GM18498 (cell line): ENCODE measurements around the gene INAFM1.

Experiments
- ATAC-seq: cut with Tn5 transposase; IDR thresholded peaks from one replicate; pipeline ENCODE4 v1.9.1; 2021; ENCODE audit warnings: mild to moderate bottlenecking, moderate library complexity; ENCODE audit not compliant: unreplicated experiment

The INAFM1 gene

DNA sequence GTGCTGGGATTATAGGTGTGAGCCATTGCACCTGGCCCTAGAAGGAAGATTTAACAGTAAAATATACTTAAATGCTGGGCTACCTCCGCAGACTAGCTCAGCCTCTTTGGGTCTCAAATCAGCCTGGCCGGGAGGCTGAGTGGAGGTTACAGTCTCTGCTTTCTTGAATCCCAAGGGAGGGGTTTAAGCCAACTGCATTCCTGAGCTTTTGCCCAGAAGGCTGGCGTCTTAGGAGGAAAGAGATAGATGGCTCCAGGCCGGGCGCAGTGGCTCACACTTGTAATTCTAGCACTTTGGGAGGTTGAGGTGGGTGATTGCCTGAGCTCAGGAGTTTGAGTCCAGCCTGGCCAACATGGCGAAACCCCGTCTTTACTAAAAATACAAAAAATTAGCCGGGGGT lies 34.4 kb downstream of the INAFM1 start:
- ATAC-seq = no peak

DNA sequence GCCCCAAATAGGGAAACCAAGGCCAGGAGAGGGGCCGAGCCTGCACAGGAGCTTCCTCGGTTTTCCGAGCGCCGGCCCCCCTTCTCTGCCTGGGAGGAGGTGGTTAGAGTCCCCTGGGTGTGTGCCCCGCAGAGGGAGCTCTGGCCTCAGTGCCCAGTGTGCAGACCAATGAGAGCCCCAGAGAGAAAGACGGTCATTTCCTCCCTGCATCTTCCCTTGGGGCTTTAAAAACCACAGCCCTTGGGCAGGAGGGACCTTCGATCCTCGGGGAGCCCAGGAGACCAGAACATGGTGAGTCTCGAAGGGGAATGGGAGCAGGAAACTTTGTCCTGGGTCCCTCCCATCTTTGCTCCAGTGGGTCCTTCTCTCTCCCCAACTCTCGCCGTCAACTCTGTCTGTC lies 34.9 kb downstream of the INAFM1 start, which contains the start of gene C5AR1:
TSS of gene C5AR1 (plus strand) at position 254 of the 400 bp plus-strand sequence. CDS start at position 289, 35 bp downstream.
- no peak for ATAC-seq

DNA sequence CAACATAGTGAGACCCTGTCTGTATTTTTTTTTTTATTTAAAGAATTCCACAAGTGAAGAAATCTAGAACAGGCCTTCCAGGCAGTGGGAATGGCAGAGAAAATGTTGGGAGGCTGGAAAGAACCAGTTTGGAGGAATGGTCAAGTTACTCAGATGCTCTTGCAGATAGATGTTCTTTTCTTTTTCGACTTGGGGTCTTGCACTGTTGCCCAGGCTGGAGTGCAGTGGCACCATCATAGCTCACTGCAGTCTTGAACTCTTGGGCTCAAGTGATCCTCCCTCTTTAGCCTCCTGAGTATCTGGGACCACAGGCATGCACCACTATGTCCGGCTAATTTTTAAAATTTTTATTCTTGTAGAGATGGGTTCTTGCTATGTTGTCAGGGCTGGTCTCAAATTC lies 35.6 kb downstream of the INAFM1 start:
- ATAC-seq = no peak

GRCh38 chr19:47310819-47311218 lies 36.1 kb downstream of the INAFM1 start:
- ATAC-seq = no peak

DNA sequence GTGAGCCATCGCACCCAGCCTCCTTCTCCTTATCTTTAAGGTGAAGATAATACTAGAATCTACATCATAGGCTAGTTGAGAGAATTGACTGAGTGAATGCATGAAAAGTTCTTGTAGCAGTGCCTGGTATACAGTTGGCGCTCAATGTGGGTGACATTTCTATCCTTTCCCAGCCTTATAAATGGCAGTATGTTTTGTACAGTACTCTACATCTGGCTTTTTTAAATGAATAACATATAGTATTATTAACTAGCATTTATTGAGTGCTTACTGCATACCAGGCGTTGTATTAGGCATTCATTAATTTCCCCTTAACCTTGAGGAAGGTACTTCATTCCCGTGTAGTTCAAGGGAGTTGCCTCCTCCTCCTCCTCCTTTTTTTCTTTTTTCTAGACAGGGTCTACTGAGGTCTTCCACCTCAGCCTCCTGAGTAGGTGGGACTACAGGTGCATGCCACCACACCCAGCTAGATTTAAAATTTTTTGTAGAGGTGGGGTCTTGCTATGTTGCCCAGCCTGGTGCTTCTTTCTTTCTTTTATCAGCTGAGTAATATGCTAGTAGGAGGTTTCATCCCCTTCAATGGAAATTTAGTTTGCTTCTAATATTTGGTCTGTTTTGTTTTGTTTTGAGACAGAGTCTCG lies 37.8 kb downstream of the INAFM1 start:
- ATAC-seq = no peak

GRCh38 chr19:47313754-47314295 lies 39.1 kb downstream of the INAFM1 start:
- ATAC-seq = no peak

GRCh38 chr19:47315125-47315821 lies 40.6 kb downstream of the INAFM1 start:
- ATAC-seq = no peak

- ATAC-seq = no peak
These were observed 41.8 kb downstream of the INAFM1 start for GRCh38 chr19:47316513-47316912.

DNA sequence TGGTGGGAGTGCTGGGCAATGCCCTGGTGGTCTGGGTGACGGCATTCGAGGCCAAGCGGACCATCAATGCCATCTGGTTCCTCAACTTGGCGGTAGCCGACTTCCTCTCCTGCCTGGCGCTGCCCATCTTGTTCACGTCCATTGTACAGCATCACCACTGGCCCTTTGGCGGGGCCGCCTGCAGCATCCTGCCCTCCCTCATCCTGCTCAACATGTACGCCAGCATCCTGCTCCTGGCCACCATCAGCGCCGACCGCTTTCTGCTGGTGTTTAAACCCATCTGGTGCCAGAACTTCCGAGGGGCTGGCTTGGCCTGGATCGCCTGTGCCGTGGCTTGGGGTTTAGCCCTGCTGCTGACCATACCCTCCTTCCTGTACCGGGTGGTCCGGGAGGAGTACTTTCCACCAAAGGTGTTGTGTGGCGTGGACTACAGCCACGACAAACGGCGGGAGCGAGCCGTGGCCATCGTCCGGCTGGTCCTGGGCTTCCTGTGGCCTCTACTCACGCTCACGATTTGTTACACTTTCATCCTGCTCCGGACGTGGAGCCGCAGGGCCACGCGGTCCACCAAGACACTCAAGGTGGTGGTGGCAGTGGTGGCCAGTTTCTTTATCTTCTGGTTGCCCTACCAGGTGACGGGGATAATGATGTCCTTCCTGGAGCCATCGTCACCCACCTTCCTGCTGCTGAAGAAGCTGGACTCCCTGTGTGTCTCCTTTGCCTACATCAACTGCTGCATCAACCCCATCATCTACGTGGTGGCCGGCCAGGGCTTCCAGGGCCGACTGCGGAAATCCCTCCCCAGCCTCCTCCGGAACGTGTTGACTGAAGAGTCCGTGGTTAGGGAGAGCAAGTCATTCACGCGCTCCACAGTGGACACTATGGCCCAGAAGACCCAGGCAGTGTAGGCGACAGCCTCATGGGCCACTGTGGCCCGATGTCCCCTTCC lies 45.5 kb downstream of the INAFM1 start:
- ATAC-seq = no peak

- no peak for ATAC-seq
These were observed 46.9 kb downstream of the INAFM1 start for GRCh38 chr19:47321630-47322029.

DNA sequence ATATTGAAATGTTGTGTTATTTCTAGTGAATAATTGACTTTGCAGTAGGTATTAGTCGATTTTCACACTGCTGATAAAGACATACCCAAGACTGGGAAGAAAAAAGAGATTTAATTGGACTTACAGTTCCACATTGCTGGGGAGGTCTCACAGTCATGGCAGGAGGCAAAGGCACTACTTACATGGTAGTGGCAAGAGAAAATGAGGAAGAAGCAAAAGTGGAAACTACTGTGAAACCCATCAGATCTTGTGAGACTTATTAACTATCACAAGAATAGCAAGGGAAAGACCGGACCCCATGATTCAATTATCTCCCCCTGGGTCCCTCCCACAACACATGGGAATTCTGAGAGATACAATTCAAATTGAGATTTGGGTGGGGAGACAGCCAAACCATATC lies 47.4 kb downstream of the INAFM1 start:
- ATAC-seq = no peak

DNA sequence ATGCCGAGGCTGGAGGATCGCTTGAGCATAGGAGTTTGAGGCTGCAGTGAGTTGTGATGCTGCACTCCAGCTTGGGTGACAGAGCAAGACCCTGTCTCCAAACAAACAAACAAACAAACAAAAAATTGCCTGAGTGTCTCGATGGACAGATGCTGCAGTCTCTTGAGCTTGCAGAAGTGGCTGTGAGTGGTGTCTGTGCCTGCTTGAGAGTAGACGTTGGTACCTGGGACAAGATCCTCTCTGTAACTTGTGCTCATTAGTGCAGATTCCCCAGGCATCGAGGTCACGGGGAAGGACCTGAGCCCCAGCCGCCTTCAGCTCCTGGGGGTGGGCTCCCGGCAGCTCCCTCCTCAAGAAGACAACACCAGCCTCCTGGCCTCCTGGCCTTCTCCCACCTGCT lies 48.7 kb downstream of the INAFM1 start:
- no peak for ATAC-seq

DNA sequence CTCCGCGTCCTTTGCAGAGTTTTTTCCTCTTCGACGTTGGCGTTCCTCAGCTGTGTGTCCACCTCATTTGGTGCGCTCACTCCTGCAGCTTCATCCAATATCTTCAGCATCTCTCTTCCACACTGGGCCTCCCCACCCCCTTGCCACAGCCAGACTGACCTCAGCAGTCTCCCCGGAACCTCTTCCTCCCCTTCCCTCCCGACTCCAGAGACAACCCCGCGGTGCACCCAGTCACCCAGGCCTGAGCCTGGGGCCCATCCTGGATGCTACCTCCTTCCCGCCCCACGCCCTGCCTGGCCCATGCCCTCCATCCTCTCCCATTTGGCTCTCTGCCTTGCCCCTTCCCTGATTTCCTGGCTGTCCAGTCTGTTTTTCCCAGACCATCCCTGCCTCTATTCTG lies 49.2 kb downstream of the INAFM1 start:
- no peak for ATAC-seq

DNA sequence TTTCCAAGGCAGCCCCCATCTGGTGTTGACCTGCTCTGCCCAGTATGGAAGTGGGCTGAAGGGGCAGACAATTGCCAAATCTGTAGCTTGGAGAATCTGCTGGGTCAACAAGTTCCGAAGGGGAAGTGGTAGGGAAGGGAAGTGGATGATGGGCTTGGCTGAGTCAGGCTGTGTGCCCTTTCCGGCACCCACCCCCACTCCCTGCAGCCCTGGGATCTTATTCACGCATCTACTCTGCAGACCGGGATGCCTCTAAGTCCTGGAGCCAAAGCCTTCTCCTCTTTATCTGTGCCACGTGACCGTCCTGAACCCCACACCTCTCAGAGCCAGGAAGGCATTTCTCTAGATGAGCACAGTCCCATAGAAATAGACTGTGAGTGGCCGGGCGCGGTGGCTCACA lies 49.8 kb downstream of the INAFM1 start:
- no peak for ATAC-seq
